ENCODE data around the gene IL32. TPM values are rescaled to one million over a fixed set of nuclear protein-coding genes. Genes with fewer than 3 reads are reported as not detected.

Gene IL32
- total RNA-seq, 1 donor from 2014 or later: 1.4 TPM

DNA sequence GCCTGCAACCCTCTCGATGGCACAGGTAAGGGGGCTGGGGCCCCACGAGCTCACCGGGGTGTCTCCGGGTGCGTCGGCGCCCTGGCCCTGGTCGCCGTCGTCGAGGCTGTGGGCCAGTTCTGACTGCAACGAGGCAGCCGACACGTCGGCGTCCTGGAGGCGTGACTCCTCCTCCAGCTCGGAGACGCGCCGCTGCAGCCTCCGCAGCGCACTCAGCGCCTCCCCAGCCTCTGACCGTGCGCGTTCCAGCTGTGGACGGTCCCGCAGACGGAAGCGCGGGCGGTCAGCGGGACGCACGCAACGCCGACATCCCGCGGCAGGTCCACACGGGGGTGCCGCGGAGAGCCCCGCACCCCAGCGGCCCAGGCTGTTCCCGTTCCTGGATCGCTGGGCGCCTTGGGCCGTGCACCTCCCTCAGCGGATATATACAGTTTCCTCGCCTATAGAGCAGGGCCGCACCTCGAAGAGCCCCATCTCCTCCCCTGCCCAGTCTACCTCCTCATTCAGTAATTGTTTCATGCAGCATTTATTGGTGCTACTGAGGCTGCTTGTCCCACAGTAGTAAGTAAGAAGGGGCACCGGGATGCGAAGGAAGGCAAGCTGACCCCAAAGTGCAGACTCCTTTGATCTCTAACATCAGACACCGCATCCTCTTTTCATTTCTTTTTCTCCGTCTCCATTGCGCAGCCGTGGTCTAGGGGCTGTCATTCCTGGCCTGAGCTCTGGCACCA is 35.8 kb upstream of the IL32 start:
- Histone ChIP-seq H3K36me3 (no peaks in the 10 kb centered on the region), H2AFZ (replicated peaks) (no peak overlapping the region), H3K4me1 (peaks cover 9% of the 10 kb centered on the region), H3K4me2 (no peak overlapping the region), H3K27me3 (peaks cover 38% of the 10 kb centered on the region), H3K9ac (no peak overlapping the region), H3K9me3 (ENCODE audit: low read depth) (no peaks in the 10 kb centered on the region), H3K27ac (no peak overlapping the region), H3F3A (ENCODE audit: low read depth) (peaks cover 15% of the 10 kb centered on the region), H4K20me1 (ENCODE audit: low read depth) (peaks cover 32% of the 10 kb centered on the region), H3K4me3 (no peak overlapping the region), H3K79me2 (ENCODE audit: low read depth) (peaks cover 6% of the 10 kb centered on the region)
- Mint-ChIP-seq H3K4me3 (peak overlapping the region; percentile 64), H3K36me3 (peaks cover 6% of the 10 kb centered on the region), H3K27ac (no peak overlapping the region), H3K9me3 (no peaks in the 10 kb centered on the region), H3K27me3 (ENCODE audit: insufficient read depth, low read depth) (peaks cover 31% of the 10 kb centered on the region), H3K4me1 (peaks cover 16% of the 10 kb centered on the region)
- TF ChIP-seq CTCF (IDR thresholded peaks at IDR 0.05): no peak
- DNase-seq (ENCODE audit: low spot score): no peak

DNA sequence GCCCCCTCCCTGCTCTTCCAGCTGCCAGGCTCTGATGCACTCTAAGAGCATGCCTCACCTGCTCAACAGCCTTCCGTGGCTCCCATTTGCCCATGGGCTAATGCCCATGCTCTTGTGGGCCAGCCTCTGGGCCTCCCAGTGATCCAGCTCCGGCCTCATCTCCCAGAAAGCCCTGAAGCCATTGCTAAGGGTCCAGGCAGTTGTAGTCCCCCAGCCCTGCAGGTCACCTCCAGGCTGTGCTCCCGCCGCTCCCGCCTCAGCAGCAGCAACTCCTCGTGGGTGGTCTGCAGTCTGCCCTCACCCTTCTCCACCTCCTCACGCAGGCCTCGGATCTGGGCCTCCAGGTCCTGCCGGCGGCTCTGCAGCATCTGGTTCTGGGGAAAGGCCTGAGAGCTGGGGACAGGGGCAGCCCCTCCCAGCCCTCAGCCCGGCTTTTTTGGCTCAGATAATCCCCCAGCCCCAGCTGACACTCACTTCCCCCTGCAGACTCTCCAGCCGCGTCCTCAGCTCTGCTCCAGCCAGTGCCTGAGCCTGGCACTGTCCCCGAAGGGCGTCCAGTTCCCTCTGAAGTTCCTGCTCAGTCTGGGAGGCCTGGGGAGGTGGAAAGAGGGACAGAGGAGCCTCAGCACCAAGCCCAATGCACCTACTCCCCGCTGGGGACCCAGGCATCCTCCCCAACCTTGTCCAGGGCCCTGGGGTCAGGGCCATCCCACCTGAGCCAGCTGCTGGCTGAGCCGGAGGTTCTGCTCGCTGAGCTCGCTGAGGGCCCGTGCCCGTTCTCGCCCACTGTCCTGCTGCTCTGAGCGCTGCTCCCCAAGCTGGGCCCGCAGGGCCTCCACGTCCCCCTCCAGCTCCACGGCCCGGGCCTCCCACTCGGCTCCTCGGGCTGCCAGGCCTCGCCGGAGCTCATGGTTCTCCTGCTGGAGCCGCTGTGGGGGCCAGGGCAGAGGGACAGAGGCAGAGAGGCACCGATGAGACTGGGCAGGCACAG is 34.9 kb upstream of the IL32 start:
- H3K4me3 Mint-ChIP-seq: peak overlapping the region; percentile 64
- peaks cover 6% of the 10 kb centered on the region for H3K36me3 Mint-ChIP-seq
- no peak for TF ChIP-seq EZH2phosphoT487 (IDR thresholded peaks at IDR 0.05)
- no peak for TF ChIP-seq CTCF (IDR thresholded peaks at IDR 0.05)
- no peak for TF ChIP-seq EZH2 (IDR thresholded peaks at IDR 0.05)
- Histone ChIP-seq H3K27ac (no peak overlapping the region), H3K27me3 (peaks cover 46% of the 10 kb centered on the region), H4K20me1 (ENCODE audit: low read depth) (peaks cover 24% of the 10 kb centered on the region), H3K9ac (no peak overlapping the region), H3K79me2 (ENCODE audit: low read depth) (no peaks in the 10 kb centered on the region), H3K4me1 (peaks cover 9% of the 10 kb centered on the region), H3K4me3 (no peak overlapping the region), H3K9me3 (ENCODE audit: low read depth) (no peaks in the 10 kb centered on the region), H3K4me2 (no peak overlapping the region), H3K36me3 (no peaks in the 10 kb centered on the region), H2AFZ (replicated peaks) (no peak overlapping the region), H3F3A (ENCODE audit: low read depth) (peaks cover 15% of the 10 kb centered on the region)
- no peak for DNase-seq (ENCODE audit: low spot score)
- peaks cover 35% of the 10 kb centered on the region for H3K27me3 Mint-ChIP-seq (ENCODE audit: insufficient read depth, low read depth)
- H3K9me3 Mint-ChIP-seq: no peaks in the 10 kb centered on the region
- H3K4me1 Mint-ChIP-seq: peaks cover 16% of the 10 kb centered on the region
- H3K27ac Mint-ChIP-seq: no peak overlapping the region

DNA sequence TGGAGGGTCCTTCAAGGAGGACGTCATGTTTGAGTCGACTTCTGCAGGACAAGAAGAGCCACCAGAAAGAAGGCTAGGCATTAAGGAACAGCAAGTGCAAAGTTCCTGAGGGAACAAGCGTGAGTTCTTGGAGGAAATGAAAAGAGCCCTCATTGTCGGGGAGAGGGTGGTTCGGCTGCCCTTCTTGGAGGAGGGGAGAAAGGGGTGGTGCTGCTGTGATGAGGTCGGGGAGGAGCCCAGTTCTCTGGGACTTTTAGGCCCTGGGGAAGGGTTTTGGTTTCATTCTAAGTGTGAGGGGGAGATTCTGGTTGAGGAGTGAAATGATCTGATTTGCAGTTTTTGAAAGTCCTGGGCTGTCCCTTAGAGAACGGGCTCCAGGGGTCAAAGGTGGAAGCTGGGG is 32.8 kb upstream of the IL32 start:
- Histone ChIP-seq H3K27ac (no peak overlapping the region), H3K27me3 (peaks cover 67% of the 10 kb centered on the region), H3K79me2 (ENCODE audit: low read depth) (no peaks in the 10 kb centered on the region), H3K4me2 (no peak overlapping the region), H4K20me1 (ENCODE audit: low read depth) (peaks cover 15% of the 10 kb centered on the region), H3K9me3 (ENCODE audit: low read depth) (no peaks in the 10 kb centered on the region), H2AFZ (replicated peaks) (no peak overlapping the region), H3K4me3 (no peak overlapping the region), H3F3A (ENCODE audit: low read depth) (peaks cover 8% of the 10 kb centered on the region), H3K4me1 (peaks cover 9% of the 10 kb centered on the region), H3K36me3 (no peaks in the 10 kb centered on the region), H3K9ac (no peak overlapping the region)
- Mint-ChIP-seq H3K4me3 (no peak overlapping the region), H3K4me1 (peaks cover 21% of the 10 kb centered on the region), H3K9me3 (no peaks in the 10 kb centered on the region), H3K27me3 (ENCODE audit: insufficient read depth, low read depth) (peaks cover 43% of the 10 kb centered on the region), H3K36me3 (peaks cover 4% of the 10 kb centered on the region), H3K27ac (no peak overlapping the region)
- TF ChIP-seq EZH2 (IDR thresholded peaks at IDR 0.05): no peak
- no peak for TF ChIP-seq EZH2phosphoT487 (IDR thresholded peaks at IDR 0.05)
- TF ChIP-seq CTCF (IDR thresholded peaks at IDR 0.05): no peak
- no peak for DNase-seq (ENCODE audit: low spot score)

Data from neural progenitor cell (in vitro differentiated cells).